HG03025 (cell line): ENCODE measurements around the gene CDCP1.
"Not testable (repeated sequence)": the region's sequence is repeated elsewhere in the genome, so short reads cannot be mapped to it uniquely, and the experiment has no call there.

ENCODE experiments used
- ATAC-seq: cut with Tn5 transposase; IDR thresholded peaks from one replicate; pipeline ENCODE4 v1.9.1; 2021; ENCODE audit warnings: mild to moderate bottlenecking, moderate library complexity; ENCODE audit not compliant: unreplicated experiment, low FRiP score

CDCP1 gene

DNA sequence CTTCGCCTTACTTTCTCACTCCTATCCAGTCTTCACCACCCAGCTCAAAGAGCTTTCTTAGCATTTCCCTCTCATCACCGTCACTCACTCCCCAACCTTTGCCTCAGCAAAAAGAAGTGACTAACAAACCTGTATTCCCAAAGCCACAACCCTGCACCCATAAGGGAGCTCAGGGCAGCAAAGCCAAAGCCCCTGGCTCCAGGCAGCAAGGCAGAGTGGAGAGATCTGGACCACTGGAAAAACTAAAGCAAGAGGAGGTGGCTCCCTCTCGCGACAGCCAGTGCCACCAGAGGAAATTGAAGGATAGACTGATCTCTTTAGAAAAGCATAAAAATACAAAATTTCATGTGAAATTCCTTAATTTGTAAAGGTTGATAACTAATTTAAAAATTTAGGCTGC is 25.1 kb upstream of the CDCP1 start:
- no peak for ATAC-seq

DNA sequence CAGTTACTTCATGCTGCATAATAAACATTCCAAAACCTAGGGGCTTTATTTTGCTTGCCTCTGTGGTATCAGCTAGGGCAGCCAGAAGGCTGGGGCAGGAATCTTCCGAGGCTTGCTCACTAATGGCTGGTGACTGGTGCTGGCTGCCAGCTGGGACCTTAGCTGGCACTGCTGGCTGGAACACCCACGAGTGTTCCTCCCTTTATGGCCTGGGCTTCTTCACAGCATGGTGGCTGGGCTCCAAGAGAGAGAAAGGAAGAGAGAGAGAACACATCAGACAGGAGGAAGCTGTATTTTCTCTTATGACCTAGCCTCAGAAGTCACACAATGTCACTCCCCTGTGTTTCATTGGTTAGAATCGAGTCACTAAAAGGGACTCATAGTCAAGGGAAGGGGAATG is 23.9 kb upstream of the CDCP1 start:
- no peak for ATAC-seq

DNA sequence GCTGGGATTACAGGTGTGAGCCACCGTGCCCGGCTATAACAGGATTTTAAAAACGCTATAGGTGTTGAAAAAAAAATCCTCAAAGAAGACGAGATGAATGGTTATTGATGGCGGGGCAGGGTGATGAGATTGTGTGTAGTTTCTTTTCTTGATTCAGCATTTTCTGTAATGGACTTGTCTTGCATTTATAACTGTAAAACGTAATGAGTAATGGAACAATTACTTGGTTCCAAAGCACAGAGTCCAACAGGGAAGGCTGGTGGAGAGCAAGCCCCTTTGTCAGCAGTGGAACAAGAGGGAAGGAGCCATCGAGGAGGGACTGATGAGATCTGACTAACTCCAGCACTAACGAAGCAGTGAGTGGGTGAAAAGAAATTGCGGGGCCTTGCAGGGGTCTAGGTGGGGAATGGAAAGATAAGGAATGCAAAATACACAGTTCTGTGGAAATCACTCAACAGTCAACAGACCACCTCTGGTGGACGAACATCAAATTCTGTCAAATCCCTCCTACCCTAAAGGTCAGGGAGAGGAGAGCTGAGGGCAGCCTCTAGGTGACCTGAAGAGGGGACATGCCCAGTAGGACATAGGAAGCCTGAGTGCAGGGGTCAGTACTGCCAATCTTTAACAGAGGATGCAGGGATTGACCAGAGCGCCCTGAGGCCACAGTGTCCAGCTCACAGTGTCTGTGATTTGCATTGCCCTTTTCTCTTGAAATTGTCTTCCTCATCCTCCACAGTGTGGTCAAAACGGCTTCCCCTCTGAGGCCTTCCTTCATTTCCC is 23.1 kb upstream of the CDCP1 start:
- no peak for ATAC-seq

DNA sequence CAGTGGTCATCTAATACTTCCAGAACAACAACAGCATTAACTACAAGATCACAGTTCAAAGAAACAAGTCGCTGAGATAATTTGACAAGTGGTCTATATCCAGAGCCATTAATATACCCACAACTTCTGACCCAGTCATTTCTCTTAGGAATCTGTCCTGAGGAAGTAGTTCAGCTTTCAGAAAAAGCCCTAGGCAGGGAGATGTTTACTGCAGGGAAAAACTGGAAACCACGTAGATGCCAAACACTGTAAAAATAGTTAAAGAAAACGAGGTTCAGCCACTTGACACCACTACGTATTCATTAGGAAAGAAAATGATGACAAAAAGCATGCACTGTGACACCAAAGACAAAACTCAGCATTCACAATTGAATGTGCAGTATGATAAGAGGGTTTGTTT is 22.3 kb upstream of the CDCP1 start:
- ATAC-seq: no peak

DNA sequence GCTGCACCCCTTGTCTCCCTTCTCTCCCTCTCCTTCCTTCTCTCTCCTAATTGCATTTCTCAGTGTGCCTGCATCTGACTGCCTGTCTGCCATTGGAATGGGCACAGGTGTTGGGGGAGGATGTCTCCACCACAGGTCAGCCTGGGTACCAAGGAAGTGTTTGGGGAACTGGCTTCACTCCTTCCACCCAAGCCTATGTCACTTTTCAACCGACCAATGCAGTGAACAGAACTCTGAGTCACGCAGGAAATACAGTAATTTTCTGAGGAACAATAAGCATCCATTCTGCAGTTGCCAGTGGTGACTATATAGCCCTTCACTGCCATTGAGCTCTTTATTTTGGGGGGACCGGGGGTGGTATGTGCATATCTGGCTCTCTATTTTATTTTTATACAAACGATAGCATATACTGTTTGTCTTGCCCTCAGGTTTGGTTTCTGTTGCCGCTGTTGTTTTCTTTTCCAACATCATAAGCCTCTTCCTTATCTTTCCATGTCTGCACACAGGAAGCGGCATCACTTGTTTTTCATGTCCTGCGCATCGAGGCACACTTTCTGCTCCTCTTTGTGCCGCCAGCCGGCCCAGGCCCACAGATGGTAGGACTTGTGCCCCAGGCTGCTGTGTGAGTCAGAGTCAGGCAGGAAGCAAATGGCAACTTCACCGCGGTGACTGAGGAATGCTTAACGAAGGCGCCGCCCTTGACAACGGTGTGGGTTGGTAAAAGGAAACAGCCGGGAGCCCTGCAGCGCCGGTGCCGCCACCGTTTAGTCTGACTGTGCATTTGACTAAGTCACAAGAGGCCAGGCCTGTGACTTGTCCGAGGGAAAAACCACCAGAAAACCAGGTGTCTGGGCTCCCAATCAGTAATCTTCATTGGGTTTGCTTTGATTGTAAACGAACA is 21.1 kb upstream of the CDCP1 start:
- ATAC-seq: no peak

- no peak for ATAC-seq
These were observed 20.2 kb upstream of the CDCP1 start for GRCh38 chr3:45166321-45166879.

GRCh38 chr3:45165497-45166283 is 19.5 kb upstream of the CDCP1 start:
- ATAC-seq: no peak

- ATAC-seq: no peak
These were observed 17.9 kb upstream of the CDCP1 start for GRCh38 chr3:45164056-45164455.

DNA sequence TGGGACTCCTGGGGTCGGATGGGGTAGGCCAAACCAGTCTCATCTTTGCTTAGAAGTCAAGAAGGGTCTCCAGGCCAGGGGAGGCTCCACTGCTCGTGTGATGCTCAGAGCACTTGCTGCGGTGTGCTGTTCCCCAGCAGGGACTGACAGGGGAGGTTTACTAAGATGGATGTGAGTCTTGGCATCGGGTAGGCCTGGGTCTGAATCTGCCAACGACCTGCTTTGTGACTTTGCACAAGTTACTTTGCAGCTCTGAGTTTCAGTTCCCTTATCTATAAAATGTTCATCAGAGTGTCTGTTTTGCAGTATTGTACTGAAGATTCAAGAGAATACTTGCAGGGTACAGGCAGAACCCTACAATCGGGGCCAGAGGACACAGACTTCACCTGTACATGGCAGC is 17.3 kb upstream of the CDCP1 start:
- ATAC-seq: no peak

GRCh38 chr3:45154641-45155147 is 8.5 kb upstream of the CDCP1 start:
- no peak for ATAC-seq

GRCh38 chr3:45153658-45154437 is 7.7 kb upstream of the CDCP1 start:
- no peak for ATAC-seq

- ATAC-seq: no peak
These were observed 6.1 kb upstream of the CDCP1 start for GRCh38 chr3:45152307-45152706.

- ATAC-seq: no peak
These were observed 4.9 kb upstream of the CDCP1 start for GRCh38 chr3:45151100-45151499.

- no peak for ATAC-seq
These were observed 2.7 kb upstream of the CDCP1 start for GRCh38 chr3:45148921-45149320.

- no peak for ATAC-seq
These were observed 955 bp downstream of the CDCP1 start for GRCh38 chr3:45145223-45145622.

- ATAC-seq: no peak
These were observed 2.2 kb downstream of the CDCP1 start for GRCh38 chr3:45143673-45144671.

GRCh38 chr3:45140770-45141155 is 5.4 kb downstream of the CDCP1 start:
- ATAC-seq: not testable (repeated sequence)

DNA sequence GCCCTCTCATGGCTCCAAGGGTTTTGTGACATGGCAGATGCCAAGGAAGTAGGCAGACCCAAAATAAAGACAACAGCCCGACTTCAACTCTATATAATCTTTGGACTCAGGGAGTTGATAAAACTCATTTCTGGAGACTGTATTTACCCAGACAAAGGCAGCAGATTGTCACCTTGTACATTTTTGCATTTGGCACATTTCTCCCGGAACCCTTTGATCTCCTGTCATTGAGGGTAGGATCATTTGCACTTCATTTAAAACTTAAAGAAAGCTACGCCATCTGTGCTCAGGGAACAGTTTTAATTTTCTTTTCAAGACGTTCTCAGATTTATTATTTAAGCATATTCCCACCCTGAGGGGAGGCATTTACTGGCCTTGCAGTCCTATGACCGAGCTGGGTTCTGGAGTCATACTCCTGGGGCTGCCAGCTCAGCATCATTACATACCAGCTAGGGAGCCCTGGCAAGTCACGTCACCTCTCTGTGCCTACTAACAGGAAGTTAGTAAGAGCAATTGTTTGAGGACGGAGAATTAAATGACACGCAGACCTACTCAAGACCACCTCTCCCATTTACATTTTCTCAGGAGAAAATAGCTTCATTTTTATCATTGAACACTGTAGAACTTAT is 5.9 kb downstream of the CDCP1 start:
- no peak for ATAC-seq
